NCI-H2196 (cell line): ENCODE measurements around the gene OR6B1.
"Not testable (repeated sequence)": the region's sequence is repeated elsewhere in the genome, so short reads cannot be mapped to it uniquely, and the experiment has no call there.

ENCODE experiments used
- DNase-seq: peaks from one replicate; lab custom pipeline; 2025; ENCODE audit not compliant: unreplicated experiment; lab: John Stamatoyannopoulos, UW

Gene OR6B1

DNA sequence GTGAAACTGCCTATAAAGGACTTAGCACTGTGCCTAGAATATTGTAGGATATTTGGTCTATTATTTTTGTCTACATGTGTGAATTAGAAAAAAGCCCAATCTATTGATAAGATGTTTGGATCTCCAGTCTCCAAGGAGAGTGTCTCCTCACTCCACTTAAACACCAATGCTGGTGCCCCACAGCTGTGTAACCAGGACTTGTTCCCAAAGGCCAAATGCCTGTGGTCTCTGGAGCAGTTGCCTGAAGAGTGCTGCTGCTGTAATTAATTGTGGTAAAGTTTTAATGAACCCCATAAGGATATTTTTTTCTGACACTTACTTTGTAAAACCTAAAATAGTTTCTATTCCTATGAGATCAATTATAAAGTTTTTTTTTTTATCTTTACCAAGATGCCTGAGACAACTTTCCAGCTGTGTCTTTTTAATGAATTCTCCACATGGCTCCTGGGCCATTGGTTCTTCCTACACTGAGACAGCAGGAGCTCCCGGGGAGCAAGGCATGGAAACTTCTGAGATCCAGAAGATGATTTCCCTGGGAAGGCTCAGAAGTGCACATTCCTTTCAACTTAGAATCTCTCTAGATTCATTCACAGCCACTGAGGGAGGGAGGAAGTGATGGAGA is 37.4 kb downstream of the OR6B1 start:
- no peak for DNase-seq

DNA sequence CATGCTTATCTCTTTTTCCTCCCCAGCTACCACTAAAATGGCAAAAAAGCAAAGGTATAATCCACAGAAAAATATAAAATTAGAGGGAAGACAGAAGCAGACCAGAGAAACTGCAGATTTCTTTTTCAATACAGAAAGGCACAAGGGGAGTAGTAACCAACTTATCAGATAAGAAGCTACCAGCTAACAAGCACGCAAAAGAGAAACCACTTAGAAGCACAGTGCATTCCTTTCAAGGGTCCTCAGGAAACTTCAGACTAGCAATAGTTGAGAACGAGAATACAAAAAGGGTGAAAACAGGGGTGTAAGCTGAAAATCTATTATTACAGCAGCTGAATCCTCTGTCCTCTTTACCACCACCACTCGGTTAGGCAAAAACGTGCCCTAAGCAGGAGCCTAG is 38.8 kb downstream of the OR6B1 start:
- DNase-seq = no peak

DNA sequence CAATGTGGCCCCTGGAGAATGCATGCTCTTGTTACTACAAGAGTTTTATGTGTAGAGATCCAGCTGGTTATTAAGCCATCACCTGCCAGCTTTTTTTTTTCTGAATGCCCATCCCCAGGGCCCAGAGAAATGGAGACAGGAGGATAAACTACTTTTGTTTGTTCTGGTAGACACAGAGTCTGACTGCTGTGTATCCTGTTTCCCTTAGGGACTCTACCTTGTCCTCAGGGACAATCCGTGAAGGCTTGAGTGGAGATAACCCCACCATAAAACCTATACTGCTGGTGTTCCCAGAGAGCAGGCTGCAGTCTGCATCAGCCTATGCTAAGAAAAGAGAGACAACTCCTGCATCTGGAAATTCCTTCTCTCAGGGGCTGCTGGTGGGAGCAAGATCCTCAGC is 48.5 kb downstream of the OR6B1 start, which contains the start of gene OR2A5:
TSS of gene OR2A5 (plus strand) at position 301 of the 400 bp plus-strand sequence. CDS start 1,454 bp downstream, outside the sequence.
- no peak for DNase-seq

DNA sequence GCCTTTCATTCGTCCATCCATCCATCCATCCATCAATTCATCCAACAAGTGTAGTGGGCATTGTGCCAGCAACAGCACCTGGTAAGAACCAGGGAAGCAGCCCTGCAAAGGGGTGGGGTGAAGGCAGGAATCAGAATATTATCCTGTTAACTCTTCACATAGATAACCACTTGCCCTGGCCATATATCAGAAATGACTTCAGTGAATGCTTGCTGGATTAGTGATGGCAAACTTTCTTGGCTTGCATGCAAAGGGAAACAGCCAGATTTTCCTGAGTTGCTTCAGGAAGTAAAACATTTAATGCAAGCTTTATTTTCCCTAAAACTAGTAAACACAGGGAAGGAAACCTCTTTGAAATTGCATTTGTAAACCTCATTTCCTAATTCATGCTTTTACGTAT is 49.4 kb downstream of the OR6B1 start:
- no peak for DNase-seq

DNA sequence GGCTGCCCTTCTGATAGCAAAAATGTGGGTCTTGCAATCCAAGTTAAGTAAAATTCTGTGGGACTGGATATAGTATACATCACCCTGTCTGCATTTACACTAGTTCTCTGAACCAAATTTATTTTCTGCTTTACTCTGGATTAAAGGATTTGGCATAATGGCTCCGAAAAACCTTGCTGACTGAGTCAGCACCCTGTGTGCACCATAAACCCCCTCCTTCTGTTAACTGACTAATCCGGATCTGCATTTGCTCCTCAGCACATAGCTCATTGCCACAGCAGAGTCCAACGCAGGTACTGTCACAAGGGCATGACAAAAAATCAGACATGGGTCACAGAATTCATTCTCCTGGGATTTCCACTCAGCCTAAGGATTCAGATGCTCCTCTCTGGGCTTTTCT is 50.0 kb downstream of the OR6B1 start:
- DNase-seq = no peak

DNA sequence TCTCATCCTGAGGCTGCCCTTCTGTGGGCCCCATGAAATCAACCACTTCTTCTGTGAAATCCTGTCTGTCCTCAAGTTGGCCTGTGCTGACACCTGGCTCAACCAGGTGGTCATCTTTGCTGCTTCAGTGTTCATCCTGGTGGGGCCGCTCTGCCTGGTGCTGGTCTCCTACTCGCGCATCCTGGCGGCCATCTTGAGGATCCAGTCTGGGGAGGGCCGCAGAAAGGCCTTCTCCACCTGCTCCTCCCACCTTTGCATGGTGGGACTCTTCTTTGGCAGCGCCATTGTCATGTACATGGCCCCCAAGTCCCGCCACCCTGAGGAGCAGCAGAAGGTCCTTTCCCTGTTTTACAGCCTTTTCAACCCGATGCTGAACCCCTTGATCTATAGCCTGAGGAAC is 50.8 kb downstream of the OR6B1 start:
- not testable (repeated sequence) for DNase-seq

DNA sequence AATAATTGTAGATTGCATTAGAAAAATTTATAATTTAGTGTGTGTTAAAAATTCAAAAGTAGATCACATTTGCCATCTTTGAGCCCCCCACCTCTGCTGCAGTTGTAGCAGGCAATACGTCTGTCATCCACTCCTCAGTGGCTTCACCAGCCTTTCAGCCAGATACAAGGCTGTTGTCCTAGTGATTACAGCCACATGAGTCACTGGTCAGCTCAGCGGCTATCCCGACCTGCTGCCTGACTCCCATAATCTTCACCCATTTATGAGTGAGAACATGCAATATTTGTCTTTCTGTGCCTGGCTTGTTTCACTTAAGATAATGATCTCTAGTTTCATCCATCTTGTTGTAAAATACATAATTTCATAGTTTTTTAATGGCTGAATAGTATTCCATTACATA is 57.8 kb downstream of the OR6B1 start:
- no peak for DNase-seq
